Fibroblast of upper back skin (primary cell): ENCODE data around the gene PACSIN2.
"Not testable (repeated sequence)": the region's sequence is repeated elsewhere in the genome, so short reads cannot be mapped to it uniquely, and the experiment has no call there.

ENCODE experiments used
- DNase-seq: peaks from one replicate; pipeline ENCODE4 v3.0.0-alpha.2; 2013

The PACSIN2 gene

GRCh38 chr22:43014869-43015676 lies at the start of gene PACSIN2:
PACSIN2 (minus strand) TSS chr22:43015149; CDS start chr22:42912080, 103,069 bp downstream.
- peak; percentile 99 for DNase-seq

GRCh38 chr22:43060183-43060582 lies 45.2 kb upstream of the PACSIN2 start:
- no peak for DNase-seq

- DNase-seq, result no peak
Observed at GRCh38 chr22:43057641-43058040, 42.7 kb upstream of the PACSIN2 start.

GRCh38 chr22:43053176-43053575 lies 38.2 kb upstream of the PACSIN2 start:
- no peak for DNase-seq

GRCh38 chr22:43050995-43051394 lies 36.0 kb upstream of the PACSIN2 start:
- no peak for DNase-seq

GRCh38 chr22:43047605-43048004 lies 32.7 kb upstream of the PACSIN2 start:
- DNase-seq, result no peak

- no peak for DNase-seq
Observed at GRCh38 chr22:43044290-43044712, 29.4 kb upstream of the PACSIN2 start.

- peak; percentile 43 for DNase-seq
Observed at GRCh38 chr22:43042101-43042780, 27.3 kb upstream of the PACSIN2 start.

- DNase-seq, result no peak
Observed at GRCh38 chr22:43039800-43040199, 24.9 kb upstream of the PACSIN2 start.

- no peak for DNase-seq
Observed at GRCh38 chr22:43038325-43038724, 23.4 kb upstream of the PACSIN2 start.

GRCh38 chr22:43036282-43036829 lies 21.4 kb upstream of the PACSIN2 start:
- peak; percentile 71 for DNase-seq

GRCh38 chr22:43035250-43035649 lies 20.3 kb upstream of the PACSIN2 start:
- DNase-seq, result no peak

- DNase-seq, result no peak
Observed at GRCh38 chr22:43031617-43032016, 16.7 kb upstream of the PACSIN2 start.

GRCh38 chr22:43018615-43019014 lies 3.7 kb upstream of the PACSIN2 start:
- no peak for DNase-seq

GRCh38 chr22:43017525-43018460 lies 2.8 kb upstream of the PACSIN2 start:
- no peak for DNase-seq

- not testable (repeated sequence) for DNase-seq
Observed at GRCh38 chr22:43016150-43016549, 1.2 kb upstream of the PACSIN2 start.

GRCh38 chr22:43015677-43016042 lies 711 bp upstream of the PACSIN2 start:
- DNase-seq, result no peak

GRCh38 chr22:43014316-43014868 lies 557 bp downstream of the PACSIN2 start:
- no peak for DNase-seq

- DNase-seq, result no peak
Observed at GRCh38 chr22:43013355-43014315, 1.3 kb downstream of the PACSIN2 start.

- DNase-seq, result no peak
Observed at GRCh38 chr22:43012390-43012789, 2.6 kb downstream of the PACSIN2 start.

GRCh38 chr22:43011079-43011478 lies 3.9 kb downstream of the PACSIN2 start:
- DNase-seq, result no peak
